CD14-positive monocyte (primary cell): Measurements from ENCODE around the gene GABRG3. TPM values are rescaled to one million over a fixed set of nuclear protein-coding genes. Genes with fewer than 3 reads are reported as not detected.

Experiments
- DNase-seq, 3 donors: peaks; one replicate each; pipeline ENCODE4 v3.0.0-alpha.2; 2011 to 2022
- H2AFZ ChIP-seq: 2 replicates; pipeline ENCODE4 v1.6.0; 2012; ENCODE audit warnings: mild to moderate bottlenecking, low read depth, low read length, inconsistent platforms; ENCODE audit not compliant: insufficient read depth, poor library complexity, severe bottlenecking
- H3K27ac ChIP-seq, 2 donors: 1 replicate in 1 of 2; 2 replicates in 1 of 2; pipeline ENCODE4 v1.5.1; 2012 to 2013; ENCODE audit warnings: low read length in 2 of 2, control low read depth in 1 of 2, inconsistent platforms in 1 of 2, low read depth in 1 of 2, mild to moderate bottlenecking in 1 of 2
- H3K27me3 ChIP-seq, 2 donors: one replicate each; pipeline versions ENCODE4 v1.6.0 to v1.6.1; 2011 to 2013; ENCODE audit warnings: low read length in 2 of 2; ENCODE audit not compliant: control insufficient read depth in 2 of 2, insufficient read depth in 2 of 2
- H3K36me3 ChIP-seq, 2 donors: replicated peaks in 1 of 2; 1 replicate in 1 of 2; 2 replicates in 1 of 2; pipeline versions ENCODE4 v1.5.1 to v1.6.1; 2012 to 2013; ENCODE audit warnings: low read length in 2 of 2, control low read depth in 1 of 2, inconsistent platforms in 1 of 2, mild to moderate bottlenecking in 1 of 2; ENCODE audit not compliant: insufficient read depth in 2 of 2, control insufficient read depth in 1 of 2
- H3K4me1 ChIP-seq, 2 donors: 1 replicate in 1 of 2; 2 replicates in 1 of 2; pipeline versions ENCODE4 v1.5.1 to v1.6.1; 2012 to 2013; ENCODE audit warnings: low read length in 2 of 2, control low read depth in 1 of 2, inconsistent platforms in 1 of 2, mild to moderate bottlenecking in 1 of 2, moderate library complexity in 1 of 2; ENCODE audit not compliant: insufficient read depth in 2 of 2, control insufficient read depth in 1 of 2
- H3K4me2 ChIP-seq: replicated peaks from 2 replicates; pipeline ENCODE3; 2012; ENCODE audit warnings: low read length, moderate library complexity, mild to moderate bottlenecking; ENCODE audit not compliant: poor library complexity, severe bottlenecking; ENCODE audit errors: extremely low read depth
- H3K4me3 ChIP-seq, 3 experiments: fragments of 200-600 bp in 1 of 3; sonication (generic) in 1 of 3; replicated peaks in 1 of 3; 1 replicate in 2 of 3; 2 replicates in 1 of 3; pipeline ENCODE4 v1.5.1; 2011 to 2013; ENCODE audit warnings: low read length in 3 of 3, mild to moderate bottlenecking in 3 of 3, control low read depth in 2 of 3, low read depth in 2 of 3, inconsistent platforms in 1 of 3, moderate library complexity in 1 of 3
- H3K79me2 ChIP-seq: 2 replicates; pipeline ENCODE4 v1.6.0; 2012; ENCODE audit warnings: mild to moderate bottlenecking, control low read depth, inconsistent platforms, low read length, moderate library complexity; ENCODE audit not compliant: insufficient read depth
- H3K9ac ChIP-seq: 2 replicates; pipeline ENCODE4 v1.6.0; 2017; ENCODE audit warnings: low read length, mild to moderate bottlenecking; ENCODE audit not compliant: insufficient read depth, poor library complexity, severe bottlenecking
- H3K9me3 ChIP-seq, 2 donors: replicated peaks in 1 of 2; 1 replicate in 1 of 2; 2 replicates in 1 of 2; pipeline versions ENCODE4 v1.5.1 to v1.6.1; 2012 to 2013; ENCODE audit warnings: low read length in 2 of 2, control low read depth in 1 of 2; ENCODE audit not compliant: control insufficient read depth in 1 of 2, insufficient read depth in 1 of 2
- H4K20me1 ChIP-seq: 2 replicates; pipeline ENCODE4 v1.6.0; 2012; ENCODE audit warnings: mild to moderate bottlenecking, low read length, control low read depth, moderate library complexity; ENCODE audit not compliant: insufficient read depth
- H3K27ac Mint-ChIP-seq, 7 donors: one replicate each; pipeline ENCODE4 v1.8.0; 2020; ENCODE audit warnings: mild to moderate bottlenecking in 7 of 7, mixed read lengths in 7 of 7, moderate library complexity in 6 of 7, inconsistent platforms in 2 of 7
- H3K27me3 Mint-ChIP-seq, 3 donors: one replicate each; pipeline ENCODE4 v1.8.0; 2021 to 2022; ENCODE audit warnings: low read depth in 3 of 3, mild to moderate bottlenecking in 3 of 3, mixed read lengths in 3 of 3, moderate library complexity in 3 of 3, inconsistent platforms in 1 of 3
- H3K36me3 Mint-ChIP-seq, 2 donors: one replicate each; pipeline ENCODE4 v1.8.0; 2020; ENCODE audit warnings: mixed read lengths in 2 of 2, inconsistent platforms in 1 of 2, mild to moderate bottlenecking in 1 of 2
- H3K4me1 Mint-ChIP-seq: one replicate; pipeline ENCODE4 v1.8.0; 2020; ENCODE audit warnings: mild to moderate bottlenecking, mixed read lengths
- H3K4me3 Mint-ChIP-seq, 2 donors: one replicate each; pipeline ENCODE4 v1.8.0; 2020; ENCODE audit warnings: mild to moderate bottlenecking in 2 of 2, mixed read lengths in 2 of 2, moderate library complexity in 1 of 2
- H3K9me3 Mint-ChIP-seq, 7 donors: one replicate each; pipeline ENCODE4 v1.8.0; 2020 to 2022; ENCODE audit warnings: mixed read lengths in 7 of 7, mild to moderate bottlenecking in 6 of 7, moderate library complexity in 6 of 7, inconsistent platforms in 2 of 7
- CTCF ChIP-seq: fragments of 200-600 bp; IDR thresholded peaks from one replicate; pipeline ENCODE4 v1.8.0; 2022; ENCODE audit warnings: antibody characterized with exemption, mild to moderate bottlenecking
- WGBS: methylation state at CpG from one replicate; pipeline ENCODE4 v1.1.5; 2013; ENCODE audit warnings: missing lambda C conversion rate; ENCODE audit not compliant: insufficient coverage; 5-methylcytosine and 5-hydroxymethylcytosine counted together
- intact Hi-C, 2 donors: fragments of 100-400 bp; cut with micrococcal nuclease; formaldehyde crosslinking; loops; one replicate each; pipeline versions ENCODE4 v1.15.0 to v1.15.1; 2023
- polyA plus RNA-seq, 3 donors: library from polyadenylated mRNA; depleted of rRNA in 1 of 3; unstranded in 2 of 3; stranded (reverse) in 1 of 3; fragments of 300-500 nt in 2 of 3; fragments of >200 nt in 1 of 3; fragmentation: Illumina TruSeq in 2 of 3; gene quantifications; 1 replicate in 2 of 3; 2 replicates in 1 of 3; pipeline ENCODE4 v1.2.3, GENCODE V29; 2012 to 2021

The GABRG3 gene
- polyA plus RNA-seq, 3 donors, result not detected

- Histone ChIP-seq H3K27me3 (no peaks in the 10 kb centered on the region), H3K4me3 (no peak overlapping the region), H3K9ac (no peak overlapping the region), H2AFZ (no peak overlapping the region), H3K36me3 (no peaks in the 10 kb centered on the region), H4K20me1 (no peaks in the 10 kb centered on the region), H3K27ac (no peak overlapping the region), H3K4me1 (no peaks in the 10 kb centered on the region), H3K4me2 (no peak overlapping the region), H3K9me3 (peaks cover 48 to 64% of the 10 kb centered on the region in 2 donors), H3K79me2 (no peaks in the 10 kb centered on the region)
- 97% methylated on average over 3 of the region's 3 CpGs for WGBS
- H3K36me3 Mint-ChIP-seq, result no peaks in the 10 kb centered on the region
- H3K9me3 Mint-ChIP-seq, result peaks cover 10 to 63% (median 29%) of the 10 kb centered on the region in 7 donors
- no peaks in the 10 kb centered on the region for H3K4me1 Mint-ChIP-seq
- intact Hi-C loops, result no loop called here
- no peaks in the 10 kb centered on the region for H3K27me3 Mint-ChIP-seq
- DNase-seq, result no peak
- no peak for TF ChIP-seq CTCF
- H3K4me3 Mint-ChIP-seq, result no peak overlapping the region
- no peak overlapping the region for H3K27ac Mint-ChIP-seq
Measured at GRCh38 chr15:27214961-27215360, 244.0 kb downstream of the GABRG3 start.

GRCh38 chr15:27218426-27218825 lies 247.4 kb downstream of the GABRG3 start:
- Mint-ChIP-seq H3K27ac (no peak overlapping the region), H3K4me1 (no peaks in the 10 kb centered on the region), H3K9me3 (peaks cover 8 to 48% (median 27%) of the 10 kb centered on the region in 7 donors), H3K4me3 (no peak overlapping the region), H3K36me3 (no peaks in the 10 kb centered on the region), H3K27me3 (no peaks in the 10 kb centered on the region)
- Histone ChIP-seq H3K27me3 (no peaks in the 10 kb centered on the region), H3K4me2 (no peak overlapping the region), H3K79me2 (no peaks in the 10 kb centered on the region), H3K9me3 (peaks cover 41 to 49% of the 10 kb centered on the region in 2 donors), H3K4me1 (no peaks in the 10 kb centered on the region), H3K36me3 (no peaks in the 10 kb centered on the region), H3K27ac (no peak overlapping the region), H4K20me1 (no peaks in the 10 kb centered on the region), H2AFZ (no peak overlapping the region), H3K4me3 (no peak overlapping the region), H3K9ac (no peak overlapping the region)
- intact Hi-C loops, result no loop called here
- no peak for TF ChIP-seq CTCF
- DNase-seq, result no peak
- WGBS, result no CpG with 5 or more reads among the region's 8 CpGs
